RWPE1 (cell line): Measurements from ENCODE around the gene CSF2.

Experiments
- CTCF ChIA-PET: fragments of 350-600 bp; sonication (Branson Sonifier 250); formaldehyde crosslinking; extraction: SDS; loops from one replicate; lab custom pipeline; 2021; lab: Yijun Ruan, JAX
- POLR2A ChIA-PET: fragments of 400-600 bp; formaldehyde crosslinking; extraction: SDS; loops from one replicate; lab custom pipeline; 2020; ENCODE audit warnings: antibody characterized with exemption; ENCODE audit not compliant: low non-redundant PET; lab: Yijun Ruan, JAX
- DNase-seq: peaks from one replicate; pipeline ENCODE4 v3.0.0; 2012; ENCODE audit warnings: low spot score
- H3K27ac ChIP-seq: fragments of 450-650 bp; 2 replicates; pipeline ENCODE4 v1.5.1; 2017
- TF ChIP-seq, protein P1 (sequence below): fragments of 450-650 bp; conservative IDR thresholded peaks from 2 replicates; pipeline ENCODE4 v1.5.1; 2017; ENCODE audit warnings: low read depth, mild to moderate bottlenecking

The CSF2 gene

GRCh38 chr5:132029609-132030330 is 43.8 kb upstream of the CSF2 start:
- no peak overlapping the region for H3K27ac ChIP-seq
- ChIA-PET POLR2A (interaction anchor here (0.7 kb wide), 1 partner anchor 9 kb away, joined by 7 read pairs; no protein-coding TSS in a partner anchor), CTCF (interaction anchor here (0.6 to 0.7 kb wide), 3 partner anchors 20 to 387 kb away, joined by 3 to 4 read pairs (median 4); no protein-coding TSS in a partner anchor)
- no peak for DNase-seq
- TF ChIP-seq, protein P1, sequence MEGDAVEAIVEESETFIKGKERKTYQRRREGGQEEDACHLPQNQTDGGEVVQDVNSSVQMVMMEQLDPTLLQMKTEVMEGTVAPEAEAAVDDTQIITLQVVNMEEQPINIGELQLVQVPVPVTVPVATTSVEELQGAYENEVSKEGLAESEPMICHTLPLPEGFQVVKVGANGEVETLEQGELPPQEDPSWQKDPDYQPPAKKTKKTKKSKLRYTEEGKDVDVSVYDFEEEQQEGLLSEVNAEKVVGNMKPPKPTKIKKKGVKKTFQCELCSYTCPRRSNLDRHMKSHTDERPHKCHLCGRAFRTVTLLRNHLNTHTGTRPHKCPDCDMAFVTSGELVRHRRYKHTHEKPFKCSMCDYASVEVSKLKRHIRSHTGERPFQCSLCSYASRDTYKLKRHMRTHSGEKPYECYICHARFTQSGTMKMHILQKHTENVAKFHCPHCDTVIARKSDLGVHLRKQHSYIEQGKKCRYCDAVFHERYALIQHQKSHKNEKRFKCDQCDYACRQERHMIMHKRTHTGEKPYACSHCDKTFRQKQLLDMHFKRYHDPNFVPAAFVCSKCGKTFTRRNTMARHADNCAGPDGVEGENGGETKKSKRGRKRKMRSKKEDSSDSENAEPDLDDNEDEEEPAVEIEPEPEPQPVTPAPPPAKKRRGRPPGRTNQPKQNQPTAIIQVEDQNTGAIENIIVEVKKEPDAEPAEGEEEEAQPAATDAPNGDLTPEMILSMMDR, result no peak

DNA sequence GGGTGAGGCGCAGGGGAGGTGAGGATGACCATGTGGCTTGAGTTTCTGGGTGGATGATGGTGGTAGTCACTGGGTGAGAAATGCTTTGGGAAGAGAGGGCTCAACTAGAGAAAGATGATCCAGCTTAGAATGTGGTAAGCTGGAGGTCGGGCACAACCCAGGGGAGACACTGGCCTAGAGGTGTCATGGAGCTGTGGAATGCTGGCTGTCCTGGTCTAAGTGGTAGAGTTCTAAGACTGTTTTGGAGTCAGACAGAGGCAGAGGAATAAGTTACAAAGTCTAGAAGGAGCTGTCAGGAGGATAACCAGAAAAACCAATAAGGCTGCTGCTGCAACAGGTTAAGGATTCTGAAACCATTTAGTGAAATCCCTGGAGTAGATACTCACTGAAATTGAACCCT is 43.0 kb upstream of the CSF2 start:
- CTCF ChIA-PET, result interaction anchor here (0.6 kb wide), 1 partner anchor 386 kb away, joined by 4 read pairs; no protein-coding TSS in a partner anchor
- H3K27ac ChIP-seq, result no peak overlapping the region
- TF ChIP-seq, protein P1, result no peak
- POLR2A ChIA-PET, result no interaction called here
- DNase-seq, result no peak

DNA sequence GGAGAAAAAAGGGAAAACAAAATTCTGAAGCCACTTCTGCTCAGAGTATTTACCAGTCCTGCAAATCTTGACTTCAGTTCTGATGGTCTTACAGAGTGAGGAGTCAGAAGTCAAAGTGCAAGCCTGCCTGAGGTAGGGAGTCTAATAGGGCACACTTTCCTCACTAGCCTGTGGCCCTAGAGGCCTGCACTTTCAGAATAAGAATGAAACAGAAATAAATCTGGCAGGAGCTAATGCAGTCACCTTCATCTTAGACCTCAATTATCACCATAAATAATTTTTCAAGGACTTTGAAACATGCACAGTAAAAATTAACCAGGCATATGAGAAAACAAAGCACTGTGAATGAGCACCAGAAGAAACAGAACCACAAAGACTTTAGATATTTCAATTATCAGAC is 41.4 kb upstream of the CSF2 start:
- CTCF ChIA-PET, result interaction anchor here (0.6 kb wide), 2 partner anchors 12 to 549 kb away, joined by 3 read pairs; no protein-coding TSS in a partner anchor

GRCh38 chr5:132033122-132033521 is 40.5 kb upstream of the CSF2 start:
- no peak overlapping the region for H3K27ac ChIP-seq
- TF ChIP-seq, protein P1, result no peak
- CTCF ChIA-PET, result no interaction called here
- POLR2A ChIA-PET, result no interaction called here
- no peak for DNase-seq

More for the DNA sequence above, 41.4 kb upstream of the CSF2 start:
- DNase-seq, result no peak
- POLR2A ChIA-PET, result no interaction called here
- TF ChIP-seq, protein P1, result no peak
- H3K27ac ChIP-seq, result no peak overlapping the region

DNA sequence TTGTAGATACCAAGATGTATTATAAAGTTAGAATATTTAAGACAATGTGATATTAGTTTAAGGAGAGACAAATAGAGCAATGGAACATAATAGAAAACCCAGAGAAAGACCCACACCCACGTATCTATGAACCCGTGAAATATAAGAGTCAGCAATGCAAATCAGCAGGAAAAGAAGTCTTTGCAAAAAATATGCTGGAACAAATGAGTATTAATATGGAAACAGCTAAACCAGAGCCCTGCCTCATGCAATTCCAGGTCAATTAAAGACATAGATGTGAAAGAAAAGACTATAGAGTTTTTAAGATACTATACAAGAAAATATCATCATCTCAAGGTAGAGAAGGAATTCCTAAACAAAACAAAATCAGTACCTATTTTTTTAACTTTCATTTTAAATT is 36.2 kb upstream of the CSF2 start:
- no peak for DNase-seq
- ChIA-PET POLR2A (no interaction called here), CTCF (no interaction called here)
- no peak overlapping the region for H3K27ac ChIP-seq
- TF ChIP-seq, protein P1, result no peak

- TF ChIP-seq, protein P1, result no peak
- no peak overlapping the region for H3K27ac ChIP-seq
- CTCF ChIA-PET, result no interaction called here
- DNase-seq, result no peak
- POLR2A ChIA-PET, result no interaction called here
Measured at GRCh38 chr5:132044207-132044606, 29.4 kb upstream of the CSF2 start.
